ENCODE data around the gene TMEM52.

GRCh38 chr1:1957533-1957961 lies 38.5 kb upstream of the TMEM52 start:
- TF ChIP-seq CTCF (IDR thresholded peaks at IDR 0.05) (no peak), POLR2A (IDR thresholded peaks at IDR 0.05) (no peak), EP300 (IDR thresholded peaks at IDR 0.05) (no peak)

Data from gastroesophageal sphincter (tissue), 3 donors.